GM19193 (cell line): ENCODE data around the gene ZNF83.

Source experiments
- POLR2A ChIP-seq: IDR thresholded peaks from 4 replicates; pipeline ENCODE4 v1.6.1; 2011; ENCODE audit not compliant: insufficient read depth, insufficient read length; ENCODE audit errors: extremely low read depth

ZNF83 gene

DNA sequence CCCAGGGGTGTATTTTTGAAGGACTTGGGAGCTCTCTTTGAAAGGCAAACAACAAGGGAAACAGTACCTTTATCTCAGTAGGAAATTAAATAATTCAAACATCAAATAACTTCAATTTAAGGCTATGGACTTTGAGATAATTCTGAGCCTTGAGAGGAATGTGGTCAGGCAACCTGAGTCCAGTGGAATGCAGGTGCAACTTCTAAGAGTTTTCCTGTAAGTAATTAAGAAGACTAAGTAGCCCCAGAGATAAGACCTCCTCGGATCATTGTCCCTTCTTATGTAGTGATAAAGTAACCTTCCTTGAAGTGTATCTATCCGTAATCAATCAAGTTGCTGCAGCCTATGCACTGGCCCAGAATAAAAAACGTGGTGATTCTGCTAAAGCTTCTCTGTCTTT, 38.9 kb downstream of the ZNF83 start:
- TF ChIP-seq POLR2A: no peak

DNA sequence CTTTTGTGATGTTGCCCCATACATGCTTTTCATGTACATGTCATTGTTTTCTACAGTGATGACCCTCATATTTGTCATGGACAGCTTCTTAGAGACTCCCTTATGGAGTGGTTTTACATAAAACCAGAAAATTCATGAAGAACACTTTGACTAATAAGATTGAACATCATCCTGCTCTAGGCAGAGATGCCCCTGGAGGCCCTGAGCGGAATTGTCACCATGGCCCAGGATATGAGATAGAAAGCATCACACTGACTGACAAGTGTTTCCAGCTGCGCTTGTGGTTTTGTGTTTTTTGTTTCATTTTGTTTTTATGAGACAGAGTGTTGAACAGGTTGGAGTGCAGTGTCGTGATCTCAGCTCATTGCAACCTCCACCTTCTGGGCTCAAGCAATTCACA, 45.9 kb downstream of the ZNF83 start:
- no peak for TF ChIP-seq POLR2A

DNA sequence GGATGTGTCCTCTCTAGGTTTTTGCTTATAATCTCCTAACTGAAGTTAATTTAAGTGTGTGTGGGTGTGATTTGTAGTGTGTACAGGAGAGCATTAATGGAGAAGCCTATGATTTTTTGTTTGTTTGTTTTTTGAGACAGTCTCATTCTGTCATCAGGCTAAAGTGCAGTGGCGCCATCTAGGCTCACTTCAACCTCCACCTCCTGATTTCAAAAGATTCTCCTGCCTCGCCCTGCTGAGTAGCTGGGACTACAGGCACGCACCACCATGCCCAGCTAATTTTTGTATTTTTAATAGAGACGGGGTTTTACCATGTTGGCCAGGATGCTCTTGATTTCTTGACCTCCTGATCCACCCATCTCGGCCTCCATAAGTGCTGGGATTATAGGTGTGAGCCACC, 47.4 kb downstream of the ZNF83 start:
- no peak for TF ChIP-seq POLR2A

- no peak for TF ChIP-seq POLR2A
Measured at GRCh38 chr19:52585604-52586003, 52.6 kb downstream of the ZNF83 start.

GRCh38 chr19:52584736-52585440, 53.3 kb downstream of the ZNF83 start:
- no peak for TF ChIP-seq POLR2A

GRCh38 chr19:52570000-52570861, 67.9 kb downstream of the ZNF83 start, which contains the start of gene ZNF701:
Gene ZNF701 (plus strand): TSS chr19:52570287. CDS start chr19:52574148, 3,861 bp downstream.
- peak; percentile 94 for TF ChIP-seq POLR2A

DNA sequence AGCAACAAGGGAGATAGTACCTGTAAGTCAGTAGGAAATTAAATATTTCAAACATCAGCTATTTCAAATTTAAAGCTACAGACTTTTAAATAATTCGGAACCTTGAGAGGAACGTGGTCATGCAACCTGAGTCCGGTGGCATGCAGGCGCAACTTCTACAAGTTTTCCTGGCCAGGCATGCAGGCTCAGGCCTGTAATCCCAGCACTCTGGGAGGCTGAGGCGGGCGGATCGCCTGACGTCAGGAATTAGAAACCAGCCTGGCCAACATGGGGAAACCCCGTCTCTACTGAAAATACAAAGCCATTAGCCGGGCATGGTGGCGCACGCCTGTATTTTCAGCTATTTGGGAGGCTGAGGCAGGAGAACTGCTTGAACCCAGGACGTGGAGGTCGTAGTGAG, 70.2 kb downstream of the ZNF83 start:
- TF ChIP-seq POLR2A: no peak

GRCh38 chr19:52566588-52566987, 71.6 kb downstream of the ZNF83 start:
- TF ChIP-seq POLR2A: no peak

- no peak for TF ChIP-seq POLR2A
Measured at GRCh38 chr19:52566121-52566520, 72.0 kb downstream of the ZNF83 start.
